T-cell (primary cell): ENCODE measurements around the gene INCA1. TPM values are rescaled to one million over a fixed set of nuclear protein-coding genes. Genes with fewer than 3 reads are reported as not detected.

ENCODE experiments used
- ATAC-seq, 4 experiments: fragments of 200-7000 bp in 3 of 4; fragments of 150-1000 bp in 1 of 4; cut with Tn5 transposase; replicated peaks in 1 of 4; 1 replicate in 3 of 4; 2 replicates in 1 of 4; pipeline ENCODE4 v1.10.0; 2021; ENCODE audit warnings: moderate library complexity in 3 of 4, mild to moderate bottlenecking in 2 of 4, moderate number of reproducible peaks in 1 of 4
- CTCF ChIA-PET, 2 donors: fragments of 300-600 bp; sonication (Branson Sonifier 250); formaldehyde crosslinking; loops; one replicate each; lab custom pipeline; 2022; ENCODE audit warnings: antibody characterized with exemption in 2 of 2; lab: Charles Lee
- POLR2A ChIA-PET, 2 donors: fragments of 300-600 bp; sonication (Branson Sonifier 250); formaldehyde crosslinking; loops; one replicate each; lab custom pipeline; 2022; ENCODE audit warnings: antibody characterized with exemption in 2 of 2; lab: Charles Lee
- DNase-seq, 35 experiments: peaks; one replicate each; pipeline versions ENCODE4 v3.0.0 to v3.0.0-alpha.2; 2013 to 2023
- H3K27ac ChIP-seq: one replicate; pipeline ENCODE4 v1.5.1; 2013; ENCODE audit warnings: low read length
- H3K27me3 ChIP-seq, 2 experiments: replicated peaks in 1 of 2; 1 replicate in 1 of 2; 2 replicates in 1 of 2; pipeline versions ENCODE4 v1.6.1 to v1.7.0; 2013; ENCODE audit warnings: low read length in 1 of 2, mixed read lengths in 1 of 2; ENCODE audit not compliant: control insufficient read depth in 2 of 2, insufficient read depth in 2 of 2; ENCODE audit errors: extremely low read depth in 1 of 2
- H3K36me3 ChIP-seq, 2 donors: 1 replicate in 1 of 2; 2 replicates in 1 of 2; pipeline versions ENCODE4 v1.6.1 to v1.7.0; 2013; ENCODE audit warnings: low read length in 1 of 2; ENCODE audit not compliant: control insufficient read depth in 2 of 2, insufficient read depth in 1 of 2; ENCODE audit errors: extremely low read depth in 1 of 2
- H3K4me1 ChIP-seq, 2 experiments: 1 replicate in 1 of 2; 2 replicates in 1 of 2; pipeline versions ENCODE4 v1.6.1 to v1.7.0; 2013; ENCODE audit warnings: low read length in 2 of 2, mixed read lengths in 1 of 2; ENCODE audit not compliant: insufficient read depth in 2 of 2, control insufficient read depth in 1 of 2; ENCODE audit errors: extremely low read depth in 1 of 2
- H3K4me3 ChIP-seq, 2 donors: 1 replicate in 1 of 2; 2 replicates in 1 of 2; pipeline versions ENCODE4 v1.5.1 to v1.7.0; 2013; ENCODE audit warnings: mild to moderate bottlenecking in 2 of 2, low read length in 1 of 2, moderate library complexity in 1 of 2; ENCODE audit not compliant: control insufficient read depth in 1 of 2; ENCODE audit errors: extremely low read depth in 1 of 2
- H3K9me3 ChIP-seq: 2 replicates; pipeline ENCODE4 v1.7.0; 2013
- H3K27ac Mint-ChIP-seq, 2 donors: one replicate each; pipeline ENCODE4 v1.8.0; 2020 to 2021; ENCODE audit warnings: mild to moderate bottlenecking in 2 of 2, mixed read lengths in 2 of 2
- H3K27me3 Mint-ChIP-seq, 2 donors: one replicate each; pipeline ENCODE4 v1.8.0; 2021 to 2022; ENCODE audit warnings: mixed read lengths in 2 of 2
- H3K36me3 Mint-ChIP-seq: one replicate; pipeline ENCODE4 v1.8.0; 2021; ENCODE audit warnings: mixed read lengths
- H3K4me1 Mint-ChIP-seq, 3 donors: one replicate each; pipeline ENCODE4 v1.8.0; 2020 to 2022; ENCODE audit warnings: mixed read lengths in 3 of 3, mild to moderate bottlenecking in 1 of 3
- H3K4me3 Mint-ChIP-seq, 3 donors: one replicate each; pipeline ENCODE4 v1.8.0; 2020 to 2022; ENCODE audit warnings: mild to moderate bottlenecking in 3 of 3, mixed read lengths in 3 of 3, moderate library complexity in 3 of 3
- H3K9me3 Mint-ChIP-seq, 3 donors: one replicate each; pipeline ENCODE4 v1.8.0; 2020 to 2022; ENCODE audit warnings: mixed read lengths in 3 of 3
- WGBS: methylation state at CpG from one replicate; pipeline ENCODE4 v1.1.5; 2013; ENCODE audit warnings: missing lambda C conversion rate; ENCODE audit not compliant: insufficient coverage; 5-methylcytosine and 5-hydroxymethylcytosine counted together
- total RNA-seq, 35 experiments: library from RNA in 6 of 35; stranded (reverse) in 6 of 35; fragments of 120-200 nt in 1 of 35; gene quantifications; one replicate each; pipeline versions ENCODE4 v1.2.1 to v1.2.4 and lab custom pipeline; 2013 to 2026

The INCA1 gene
- total RNA-seq, 5 donors from 2014 or later (not counting 1 experiment from before 2014, with no cell fraction given), result 0.38 to 0.43 TPM; not detected in 3

DNA sequence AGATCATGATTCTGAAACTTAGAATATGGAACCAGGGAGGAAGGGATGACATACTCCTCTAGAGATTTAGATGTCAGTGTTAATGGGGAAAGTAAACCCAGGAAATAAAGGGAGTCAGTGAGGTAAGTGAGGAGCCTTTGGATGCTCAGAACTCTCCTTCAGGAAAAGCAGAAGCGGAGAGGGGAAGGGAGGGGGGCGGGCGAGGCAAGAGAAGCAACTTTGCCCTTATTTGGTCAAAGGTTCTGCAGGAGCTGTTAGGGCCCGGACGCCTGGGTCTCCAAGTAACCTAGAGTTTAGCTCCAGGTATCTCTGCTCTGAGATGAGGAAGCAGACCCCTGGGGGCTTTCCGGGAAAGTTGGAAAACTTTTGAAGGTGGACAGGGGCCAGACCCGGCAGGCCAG lies 50.3 kb downstream of the INCA1 start:
- H3K36me3 ChIP-seq, result peaks cover 8 to 51% of the 10 kb centered on the region in 2 donors
- WGBS, result 0% methylated on average over 5 of the region's 7 CpGs
- Mint-ChIP-seq H3K27ac (peak overlapping the region; percentile 75 to 97), H3K27me3 (no peaks in the 10 kb centered on the region), H3K36me3 (peaks cover 42% of the 10 kb centered on the region), H3K9me3 (no peaks in the 10 kb centered on the region), H3K4me1 (peaks cover 61 to 70% (median 63%) of the 10 kb centered on the region in 3 donors), H3K4me3 (peak overlapping the region; percentile 97 to 100 (median 98))
- DNase-seq (no peak), ATAC-seq (no peak)
- no peaks in the 10 kb centered on the region for H3K27me3 ChIP-seq
- no peaks in the 10 kb centered on the region for H3K9me3 ChIP-seq
- H3K4me1 ChIP-seq, result peaks cover 35 to 66% of the 10 kb centered on the region in 2 experiments
- H3K4me3 ChIP-seq, result peak overlapping the region; percentile 85 to 100
- peak overlapping the region; percentile 97 for H3K27ac ChIP-seq
- ChIA-PET POLR2A (no interaction called here), CTCF (interaction anchor here in 1 of 2 donors (1.3 kb wide), 1 partner anchor 20 kb away, joined by 3 read pairs; the partner anchor contains the start of gene SPAG7)

DNA sequence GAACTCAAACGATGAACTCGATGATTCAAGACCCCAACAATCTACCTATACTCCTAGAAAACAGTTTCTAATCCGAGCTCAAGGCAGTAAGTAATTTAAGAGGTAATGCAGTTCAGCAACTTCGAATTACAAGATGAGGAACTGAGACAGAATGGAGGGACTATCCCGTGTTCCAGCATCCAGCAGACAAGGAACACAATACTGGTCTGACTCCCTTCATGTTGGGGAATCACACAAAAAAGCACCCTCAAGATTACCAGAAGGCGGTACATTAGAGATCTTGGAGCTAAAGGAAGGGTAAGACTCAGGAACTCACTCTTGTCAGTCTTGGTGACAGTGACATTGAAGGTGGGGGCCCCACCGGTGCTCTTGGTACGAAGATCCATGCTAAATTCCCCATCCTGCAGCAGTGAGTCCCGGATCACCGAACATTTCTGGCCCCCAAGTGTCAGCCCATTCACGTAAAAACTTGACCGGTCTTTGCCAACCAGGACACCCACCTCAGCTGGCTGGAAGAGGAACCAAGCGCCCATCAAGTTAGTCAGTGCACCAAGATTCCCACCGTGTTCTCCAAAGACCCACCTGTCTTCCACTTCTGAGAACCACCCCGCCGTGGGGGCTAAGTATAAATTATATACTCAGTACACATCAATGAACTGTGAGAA lies 50.9 kb downstream of the INCA1 start:
- POLR2A ChIA-PET, result interaction anchor here in 1 of 2 donors (1.4 kb wide), 1 partner anchor 21 kb away, joined by 5 read pairs; the partner anchor contains the start of gene SPAG7
- no peak for DNase-seq
- no peaks in the 10 kb centered on the region for H3K27me3 ChIP-seq
- peaks cover 8 to 51% of the 10 kb centered on the region in 2 donors for H3K36me3 ChIP-seq
- peaks cover 38 to 72% of the 10 kb centered on the region in 2 experiments for H3K4me1 ChIP-seq
- 2% methylated on average over 6 of the region's 16 CpGs for WGBS
- peaks cover 66 to 76% (median 69%) of the 10 kb centered on the region in 3 donors for H3K4me1 Mint-ChIP-seq
- peak overlapping the region; percentile 85 to 100 for H3K4me3 ChIP-seq
- no peaks in the 10 kb centered on the region for H3K27me3 Mint-ChIP-seq
- peaks cover 46% of the 10 kb centered on the region for H3K36me3 Mint-ChIP-seq
- peak overlapping the region; percentile 75 to 97 for H3K27ac Mint-ChIP-seq
- peak overlapping the region; percentile 97 for H3K27ac ChIP-seq
- CTCF ChIA-PET, result interaction anchor here in 1 of 2 donors (1.3 kb wide), 1 partner anchor 21 kb away, joined by 3 read pairs; the partner anchor contains the start of gene SPAG7
- H3K4me3 Mint-ChIP-seq, result peak overlapping the region; percentile 97 to 100 (median 98)
- ATAC-seq, result no peak
- no peaks in the 10 kb centered on the region for H3K9me3 ChIP-seq
- no peaks in the 10 kb centered on the region for H3K9me3 Mint-ChIP-seq

DNA sequence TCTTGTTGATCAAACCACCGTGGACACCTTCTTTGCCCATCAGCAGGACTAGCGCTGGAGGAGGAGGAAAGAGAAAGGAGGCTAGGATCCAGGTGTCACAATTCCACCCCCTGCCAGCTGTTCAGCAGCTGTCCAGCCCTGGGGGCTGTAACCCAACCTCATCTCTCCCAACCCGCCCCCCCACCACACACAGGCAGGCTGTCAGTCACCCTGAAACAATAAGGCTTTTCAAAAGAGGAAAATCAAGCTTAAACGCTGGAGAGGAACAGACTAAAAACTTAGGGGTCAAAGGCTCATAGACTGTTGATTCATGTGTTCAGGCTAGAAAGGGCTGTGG lies 51.4 kb downstream of the INCA1 start:
- peaks cover 50% of the 10 kb centered on the region for H3K36me3 Mint-ChIP-seq
- peak overlapping the region; percentile 97 to 100 (median 98) for H3K4me3 Mint-ChIP-seq
- peak overlapping the region; percentile 85 to 100 for H3K4me3 ChIP-seq
- peak overlapping the region; percentile 97 for H3K27ac ChIP-seq
- H3K9me3 ChIP-seq, result no peaks in the 10 kb centered on the region
- ATAC-seq, result no peak
- ChIA-PET CTCF (interaction anchor here in 1 of 2 donors (1.0 kb wide), 1 partner anchor 21 kb away, joined by 4 read pairs; no protein-coding TSS in a partner anchor), POLR2A (interaction anchor here in 1 of 2 donors (0.6 to 1.4 kb wide), 2 partner anchors 22 to 91 kb away, joined by 3 to 5 read pairs; partner anchors contain the start of gene SPAG7)
- H3K9me3 Mint-ChIP-seq, result no peaks in the 10 kb centered on the region
- H3K4me1 ChIP-seq, result peaks cover 39 to 71% of the 10 kb centered on the region in 2 experiments
- H3K36me3 ChIP-seq, result peaks cover 8 to 51% of the 10 kb centered on the region in 2 donors
- DNase-seq, result no peak
- no peaks in the 10 kb centered on the region for H3K27me3 ChIP-seq
- no CpG with 5 or more reads among the region's 4 CpGs for WGBS
- H3K27me3 Mint-ChIP-seq, result no peaks in the 10 kb centered on the region
- H3K4me1 Mint-ChIP-seq, result peaks cover 69 to 77% (median 70%) of the 10 kb centered on the region in 3 donors
- peak overlapping the region; percentile 96 to 97 for H3K27ac Mint-ChIP-seq

DNA sequence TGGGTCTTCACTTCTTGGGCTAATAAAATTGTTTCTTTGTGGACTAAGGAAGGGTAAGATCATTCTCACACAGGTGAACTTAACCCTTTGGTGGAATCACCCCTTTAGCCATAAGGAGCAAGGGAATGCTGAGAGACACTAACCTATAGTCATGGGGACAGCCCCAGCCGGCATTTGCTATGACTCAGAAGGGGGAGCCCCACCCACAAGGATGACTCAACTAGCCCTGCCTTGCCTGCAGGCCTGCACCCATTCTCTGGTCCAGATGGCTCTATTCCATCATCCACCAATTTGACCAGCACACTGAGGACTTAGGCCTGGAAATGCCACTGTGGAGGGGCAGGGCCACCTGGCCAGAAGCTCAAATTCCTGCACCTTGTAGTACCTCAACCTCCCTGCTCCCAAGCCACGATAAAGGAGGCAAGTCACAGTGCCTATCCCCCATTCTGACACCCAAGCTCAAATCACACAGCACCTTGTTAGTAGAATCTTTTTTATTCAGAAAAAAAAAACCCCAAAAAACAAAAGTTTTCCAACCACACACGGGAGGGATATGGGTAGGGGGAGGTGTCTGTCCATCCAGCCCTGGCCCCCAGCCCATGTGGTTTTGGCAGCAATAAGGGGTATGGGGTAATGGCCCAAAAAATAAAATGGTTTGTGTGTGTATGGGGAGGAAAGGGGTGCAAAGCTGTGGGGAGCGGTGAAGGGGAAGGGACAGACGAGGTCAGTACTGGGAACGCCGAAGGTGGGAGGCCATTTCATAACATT lies 52.0 kb downstream of the INCA1 start:
- Mint-ChIP-seq H3K9me3 (no peaks in the 10 kb centered on the region), H3K27me3 (no peaks in the 10 kb centered on the region), H3K27ac (peak overlapping the region; percentile 96 to 97), H3K4me3 (peak overlapping the region; percentile 97 to 100 (median 98)), H3K4me1 (peaks cover 63 to 75% (median 67%) of the 10 kb centered on the region in 3 donors), H3K36me3 (peaks cover 50% of the 10 kb centered on the region)
- Histone ChIP-seq H3K27ac (peak overlapping the region; percentile 97), H3K27me3 (no peaks in the 10 kb centered on the region), H3K4me3 (peak overlapping the region; percentile 60 to 100), H3K36me3 (peaks cover 8 to 51% of the 10 kb centered on the region in 2 donors), H3K4me1 (peaks cover 39 to 66% of the 10 kb centered on the region in 2 experiments), H3K9me3 (no peaks in the 10 kb centered on the region)
- CTCF ChIA-PET, result interaction anchor here in 1 of 2 donors (1.0 kb wide), 1 partner anchor 21 kb away, joined by 4 read pairs; no protein-coding TSS in a partner anchor
- DNase-seq (peak in 34 of 35 experiments; percentile 34 to 80 (median 52)), ATAC-seq (peak in 3 of 4 experiments; percentile 24 to 31 (median 24))
- POLR2A ChIA-PET, result interaction anchor here in 1 of 2 donors (0.6 to 1.4 kb wide), 3 partner anchors 22 to 145 kb away, joined by 3 to 6 read pairs (median 5); partner anchors contain the start of gene SPAG7
- WGBS, result 14% methylated on average over 4 of the region's 7 CpGs

DNA sequence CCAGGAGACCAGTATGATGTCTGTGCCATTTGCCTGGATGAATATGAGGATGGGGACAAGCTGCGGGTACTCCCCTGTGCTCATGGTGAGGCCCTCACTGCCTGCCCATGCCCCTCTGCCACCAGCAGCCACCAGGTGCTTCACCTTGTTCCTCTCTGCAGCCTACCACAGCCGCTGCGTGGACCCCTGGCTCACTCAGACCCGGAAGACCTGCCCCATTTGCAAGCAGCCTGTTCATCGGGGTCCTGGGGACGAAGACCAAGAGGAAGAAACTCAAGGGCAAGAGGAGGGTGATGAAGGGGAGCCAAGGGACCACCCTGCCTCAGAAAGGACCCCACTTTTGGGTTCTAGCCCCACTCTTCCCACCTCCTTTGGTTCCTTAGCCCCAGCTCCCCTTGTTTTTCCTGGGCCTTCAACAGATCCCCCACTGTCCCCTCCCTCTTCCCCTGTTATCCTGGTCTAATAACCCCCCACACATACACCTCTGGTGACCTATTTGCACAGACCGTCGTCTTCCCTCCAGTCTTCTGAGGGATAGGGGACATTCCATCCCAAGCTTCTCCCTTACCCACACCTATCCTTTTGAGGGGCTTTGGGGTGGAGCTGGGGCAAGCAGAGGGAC lies 52.7 kb downstream of the INCA1 start:
- H3K36me3 Mint-ChIP-seq, result peaks cover 50% of the 10 kb centered on the region
- ATAC-seq (no peak), DNase-seq (peak in 1 of 35 experiments; percentile 22)
- H3K4me3 Mint-ChIP-seq, result peak overlapping the region; percentile 97 to 100 (median 98)
- Histone ChIP-seq H3K4me1 (peaks cover 39 to 62% of the 10 kb centered on the region in 2 experiments), H3K9me3 (no peaks in the 10 kb centered on the region), H3K27me3 (no peaks in the 10 kb centered on the region), H3K36me3 (peaks cover 8 to 51% of the 10 kb centered on the region in 2 donors), H3K27ac (peak overlapping the region; percentile 97), H3K4me3 (peak overlapping the region; percentile 60 to 100)
- peaks cover 62 to 72% (median 67%) of the 10 kb centered on the region in 3 donors for H3K4me1 Mint-ChIP-seq
- 0% methylated on average over 4 of the region's 8 CpGs for WGBS
- ChIA-PET POLR2A (interaction anchor here in 1 of 2 donors (0.6 to 1.4 kb wide), 2 partner anchors 23 to 145 kb away, joined by 5 to 6 read pairs; partner anchors contain the start of gene SPAG7), CTCF (interaction anchor here in 1 of 2 donors (1.0 kb wide), 1 partner anchor 22 kb away, joined by 4 read pairs; no protein-coding TSS in a partner anchor)
- no peaks in the 10 kb centered on the region for H3K27me3 Mint-ChIP-seq
- H3K27ac Mint-ChIP-seq, result peak overlapping the region; percentile 96 to 97
- no peaks in the 10 kb centered on the region for H3K9me3 Mint-ChIP-seq
